AG08396 (cell line): Measurements from ENCODE around the gene NFE2L2.
"Not testable (repeated sequence)": the region's sequence is repeated elsewhere in the genome, so short reads cannot be mapped to it uniquely, and the experiment has no call there.

ENCODE experiments used
- DNase-seq: peaks from one replicate; pipeline ENCODE4 v3.0.0; 2012; ENCODE audit warnings: low spot score, mixed read lengths

NFE2L2 gene

GRCh38 chr2:177256026-177256425 lies 8.5 kb downstream of the NFE2L2 start:
- no peak for DNase-seq

- no peak for DNase-seq
Observed at GRCh38 chr2:177255227-177255601, 9.3 kb downstream of the NFE2L2 start.

GRCh38 chr2:177254433-177255226 lies 9.9 kb downstream of the NFE2L2 start:
- no peak for DNase-seq

- no peak for DNase-seq
Observed at GRCh38 chr2:177253704-177254103, 10.8 kb downstream of the NFE2L2 start.

GRCh38 chr2:177252808-177253531 lies 11.6 kb downstream of the NFE2L2 start:
- DNase-seq = no peak

GRCh38 chr2:177251165-177251542 lies 13.4 kb downstream of the NFE2L2 start:
- DNase-seq = no peak

GRCh38 chr2:177250461-177250860 lies 14.1 kb downstream of the NFE2L2 start:
- no peak for DNase-seq

- DNase-seq = no peak
Observed at GRCh38 chr2:177249038-177249437, 15.5 kb downstream of the NFE2L2 start.

- DNase-seq = no peak
Observed at GRCh38 chr2:177247693-177248262, 16.7 kb downstream of the NFE2L2 start.

GRCh38 chr2:177246523-177247030 lies 17.9 kb downstream of the NFE2L2 start:
- not testable (repeated sequence) for DNase-seq

GRCh38 chr2:177246000-177246399 lies 18.5 kb downstream of the NFE2L2 start:
- no peak for DNase-seq

GRCh38 chr2:177245010-177245422 lies 19.5 kb downstream of the NFE2L2 start:
- DNase-seq = peak; percentile 56

GRCh38 chr2:177244244-177244771 lies 20.2 kb downstream of the NFE2L2 start:
- no peak for DNase-seq

- DNase-seq = no peak
Observed at GRCh38 chr2:177243476-177243875, 21.1 kb downstream of the NFE2L2 start.

GRCh38 chr2:177243073-177243472 lies 21.5 kb downstream of the NFE2L2 start:
- no peak for DNase-seq

GRCh38 chr2:177242121-177242987 lies 22.2 kb downstream of the NFE2L2 start:
- peak; percentile 75 for DNase-seq

- no peak for DNase-seq
Observed at GRCh38 chr2:177241711-177242120, 22.8 kb downstream of the NFE2L2 start.

GRCh38 chr2:177239932-177240630 lies 24.4 kb downstream of the NFE2L2 start:
- no peak for DNase-seq

- DNase-seq = no peak
Observed at GRCh38 chr2:177239053-177239452, 25.5 kb downstream of the NFE2L2 start.

- no peak for DNase-seq
Observed at GRCh38 chr2:177237932-177238331, 26.6 kb downstream of the NFE2L2 start.

GRCh38 chr2:177235855-177236437 lies 28.6 kb downstream of the NFE2L2 start:
- no peak for DNase-seq
